Subcutaneous adipose tissue (tissue), 4 donors: ENCODE measurements around the gene ARFGEF2. TPM values are rescaled to one million over a fixed set of nuclear protein-coding genes. Genes with fewer than 3 reads are reported as not detected.

ENCODE experiments used
- total RNA-seq, 4 donors: library from RNA; depleted of rRNA; stranded (reverse); fragments of >200 nt; gene quantifications; one replicate each; pipeline ENCODE4 v1.1.0, GENCODE V29; 2016
- TF ChIP-seq, protein P1 (sequence below): fragments of 450-650 bp; IDR thresholded peaks from one replicate; pipeline ENCODE4 v1.5.1; 2016; ENCODE audit warnings: low read depth, mild to moderate bottlenecking, control low read depth, antibody characterized with exemption, moderate library complexity

ARFGEF2 gene
- total RNA-seq, 4 donors from 2014 or later, result 30.8 to 40.1 (median 35.5) TPM

DNA sequence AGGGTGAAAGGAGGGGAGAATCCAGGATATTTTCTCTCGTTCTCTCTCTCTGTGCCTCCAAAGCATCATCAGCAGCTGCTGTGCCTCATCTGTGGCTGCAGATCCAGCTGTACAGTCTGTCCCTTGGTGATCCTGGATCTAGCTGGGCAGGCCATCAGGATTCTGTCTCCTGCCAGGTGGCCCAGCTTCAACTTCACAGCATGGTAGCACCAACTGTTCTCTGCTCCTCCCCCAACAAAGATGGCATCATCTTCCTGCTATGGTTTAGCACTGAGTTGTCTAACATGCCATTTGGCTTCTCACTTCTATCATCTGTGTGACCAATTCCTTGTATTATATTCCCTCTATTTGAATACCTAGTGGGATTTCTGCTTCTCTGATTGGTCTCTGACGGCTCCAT, 28.6 kb upstream of the ARFGEF2 start:
- TF ChIP-seq, protein P1, sequence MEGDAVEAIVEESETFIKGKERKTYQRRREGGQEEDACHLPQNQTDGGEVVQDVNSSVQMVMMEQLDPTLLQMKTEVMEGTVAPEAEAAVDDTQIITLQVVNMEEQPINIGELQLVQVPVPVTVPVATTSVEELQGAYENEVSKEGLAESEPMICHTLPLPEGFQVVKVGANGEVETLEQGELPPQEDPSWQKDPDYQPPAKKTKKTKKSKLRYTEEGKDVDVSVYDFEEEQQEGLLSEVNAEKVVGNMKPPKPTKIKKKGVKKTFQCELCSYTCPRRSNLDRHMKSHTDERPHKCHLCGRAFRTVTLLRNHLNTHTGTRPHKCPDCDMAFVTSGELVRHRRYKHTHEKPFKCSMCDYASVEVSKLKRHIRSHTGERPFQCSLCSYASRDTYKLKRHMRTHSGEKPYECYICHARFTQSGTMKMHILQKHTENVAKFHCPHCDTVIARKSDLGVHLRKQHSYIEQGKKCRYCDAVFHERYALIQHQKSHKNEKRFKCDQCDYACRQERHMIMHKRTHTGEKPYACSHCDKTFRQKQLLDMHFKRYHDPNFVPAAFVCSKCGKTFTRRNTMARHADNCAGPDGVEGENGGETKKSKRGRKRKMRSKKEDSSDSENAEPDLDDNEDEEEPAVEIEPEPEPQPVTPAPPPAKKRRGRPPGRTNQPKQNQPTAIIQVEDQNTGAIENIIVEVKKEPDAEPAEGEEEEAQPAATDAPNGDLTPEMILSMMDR, result no peak

DNA sequence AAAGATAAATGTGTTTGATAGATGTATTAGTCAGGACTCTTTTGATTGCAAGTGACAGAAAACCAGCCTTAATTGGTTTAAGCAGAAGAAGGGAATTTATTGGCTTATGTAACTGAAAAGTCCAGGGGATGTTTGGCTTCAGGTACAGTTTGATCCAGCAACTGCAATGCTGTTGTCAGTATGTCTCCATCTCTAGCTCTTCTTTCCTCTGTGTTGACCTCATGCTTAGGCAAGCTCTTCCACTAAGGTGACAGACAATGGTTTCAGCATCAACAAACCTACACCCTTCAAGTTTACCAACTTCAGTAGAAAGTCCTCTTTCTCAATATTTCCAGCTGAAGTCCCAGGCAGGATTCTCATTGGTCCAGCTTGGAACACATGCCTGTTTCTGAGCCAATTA, 28.1 kb upstream of the ARFGEF2 start:
- TF ChIP-seq, protein P1, result no peak

DNA sequence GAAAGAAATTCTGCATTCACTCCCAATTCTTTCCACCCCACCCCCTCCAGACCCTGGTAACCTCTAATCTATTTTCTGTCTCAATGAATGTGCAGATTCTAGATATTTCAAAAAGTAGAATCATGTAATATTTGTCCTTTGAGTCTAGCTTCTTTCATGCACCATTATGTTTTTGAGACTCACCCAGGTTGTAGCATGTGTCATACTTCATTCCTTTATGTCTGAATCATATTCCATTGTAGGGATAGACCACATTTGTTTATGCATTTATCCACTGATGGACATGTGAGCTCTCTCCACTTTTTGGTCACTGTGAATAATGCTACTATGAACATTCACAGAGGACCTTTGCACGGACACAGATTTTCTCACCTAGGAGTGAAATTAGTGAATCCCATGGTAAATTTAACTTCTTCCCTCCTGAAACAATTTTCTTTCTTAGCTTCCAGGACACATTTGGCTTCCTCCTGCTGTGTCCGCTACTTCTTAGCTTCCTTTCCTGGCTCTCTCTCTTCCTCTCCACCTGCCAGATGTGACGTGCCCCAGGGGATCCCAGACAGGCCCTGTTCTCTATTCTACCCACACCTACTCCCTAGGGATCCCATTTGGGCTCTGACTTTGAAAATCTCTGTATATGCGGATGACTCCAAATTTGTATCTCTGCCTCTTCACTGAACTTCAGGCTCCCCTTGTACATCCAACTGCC, 24.1 kb upstream of the ARFGEF2 start:
- TF ChIP-seq, protein P1, result no peak

DNA sequence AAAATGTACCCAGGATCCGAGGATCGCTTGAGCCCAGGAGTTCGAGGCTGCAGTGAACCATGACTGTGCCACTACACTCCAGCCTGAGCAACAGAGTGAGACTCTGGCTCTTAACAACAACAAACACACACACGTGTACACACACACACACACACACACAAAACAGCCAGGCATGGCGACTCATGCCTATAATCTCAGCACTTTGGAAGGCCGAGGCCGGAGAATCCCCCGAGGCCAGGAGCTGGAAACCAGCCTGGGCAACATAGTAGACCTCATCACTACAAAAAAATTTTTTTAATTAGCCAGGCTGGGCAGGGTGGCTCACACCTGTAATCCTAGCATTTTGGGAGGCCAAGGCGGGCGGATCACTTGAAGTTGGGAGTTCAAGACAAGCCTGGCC, 23.3 kb upstream of the ARFGEF2 start:
- TF ChIP-seq, protein P1, result no peak

DNA sequence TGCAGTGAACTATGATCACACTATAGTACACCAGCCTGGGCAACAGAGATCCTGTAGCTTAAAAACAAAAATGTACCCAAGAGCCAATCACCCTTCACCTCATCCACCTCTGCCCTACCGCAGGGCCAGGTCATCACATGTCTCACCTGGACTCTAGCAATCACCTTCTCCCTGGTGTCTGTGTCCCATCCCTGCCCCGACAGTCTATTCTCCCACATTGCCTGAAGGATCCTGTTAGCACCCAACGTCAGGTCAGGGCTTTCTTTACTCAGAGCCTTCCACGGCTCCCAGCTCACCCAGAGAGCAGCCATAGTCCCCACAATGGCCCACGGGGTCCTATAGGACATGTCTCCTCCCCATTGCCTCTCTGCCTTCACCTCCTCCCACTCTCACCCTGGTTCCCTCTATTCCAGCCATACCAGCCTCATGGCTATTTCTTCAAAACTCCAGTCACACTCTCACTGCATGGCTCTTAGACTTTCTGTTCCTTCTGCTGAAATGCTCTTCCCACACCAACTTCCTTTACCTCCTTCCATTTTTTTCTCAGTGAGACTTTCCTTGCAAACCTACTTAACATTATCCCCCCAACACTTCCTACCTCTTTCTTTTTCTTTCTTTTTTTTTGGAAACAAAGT, 22.5 kb upstream of the ARFGEF2 start:
- TF ChIP-seq, protein P1, result no peak

DNA sequence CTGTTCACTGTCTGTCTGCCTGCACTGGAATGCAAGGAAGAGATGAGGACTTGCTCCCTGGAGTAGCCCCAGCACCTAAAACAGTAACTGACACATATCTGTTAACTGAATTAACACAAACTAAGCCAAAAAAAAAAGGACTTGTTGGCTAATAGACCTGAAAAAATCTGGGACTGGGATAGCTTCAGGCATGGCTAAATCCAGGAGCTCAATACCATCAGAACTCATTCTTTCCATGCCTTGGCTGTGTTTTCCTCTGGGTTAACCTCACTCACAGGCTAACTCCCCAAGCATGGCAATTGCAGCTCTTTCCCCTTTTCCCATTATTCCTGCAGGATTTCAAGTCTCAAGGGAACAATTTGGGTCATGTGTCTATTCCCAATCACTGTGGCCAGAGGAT, 21.6 kb upstream of the ARFGEF2 start:
- TF ChIP-seq, protein P1, result no peak

DNA sequence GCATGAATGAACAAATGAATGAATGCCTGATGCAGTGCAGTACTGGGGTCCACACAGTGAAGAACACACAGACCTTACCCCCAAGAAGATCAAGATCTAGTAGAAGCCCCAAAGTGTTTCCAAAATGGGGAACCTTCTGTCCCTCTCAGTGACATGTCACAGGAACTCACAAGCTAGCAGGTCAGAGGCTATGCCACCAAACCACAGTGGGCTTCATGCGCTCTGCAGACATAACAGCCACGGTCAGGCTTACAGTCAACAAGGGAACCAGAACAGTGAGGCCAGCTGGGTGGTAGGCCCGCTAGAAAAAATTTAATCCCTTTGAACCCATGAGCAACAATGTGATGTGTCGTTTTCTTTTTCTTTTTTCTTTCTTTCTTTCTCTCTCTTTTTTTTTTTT, 20.2 kb upstream of the ARFGEF2 start:
- TF ChIP-seq, protein P1, result no peak
